ENCODE results near the gene CYB5D1.

DNA sequence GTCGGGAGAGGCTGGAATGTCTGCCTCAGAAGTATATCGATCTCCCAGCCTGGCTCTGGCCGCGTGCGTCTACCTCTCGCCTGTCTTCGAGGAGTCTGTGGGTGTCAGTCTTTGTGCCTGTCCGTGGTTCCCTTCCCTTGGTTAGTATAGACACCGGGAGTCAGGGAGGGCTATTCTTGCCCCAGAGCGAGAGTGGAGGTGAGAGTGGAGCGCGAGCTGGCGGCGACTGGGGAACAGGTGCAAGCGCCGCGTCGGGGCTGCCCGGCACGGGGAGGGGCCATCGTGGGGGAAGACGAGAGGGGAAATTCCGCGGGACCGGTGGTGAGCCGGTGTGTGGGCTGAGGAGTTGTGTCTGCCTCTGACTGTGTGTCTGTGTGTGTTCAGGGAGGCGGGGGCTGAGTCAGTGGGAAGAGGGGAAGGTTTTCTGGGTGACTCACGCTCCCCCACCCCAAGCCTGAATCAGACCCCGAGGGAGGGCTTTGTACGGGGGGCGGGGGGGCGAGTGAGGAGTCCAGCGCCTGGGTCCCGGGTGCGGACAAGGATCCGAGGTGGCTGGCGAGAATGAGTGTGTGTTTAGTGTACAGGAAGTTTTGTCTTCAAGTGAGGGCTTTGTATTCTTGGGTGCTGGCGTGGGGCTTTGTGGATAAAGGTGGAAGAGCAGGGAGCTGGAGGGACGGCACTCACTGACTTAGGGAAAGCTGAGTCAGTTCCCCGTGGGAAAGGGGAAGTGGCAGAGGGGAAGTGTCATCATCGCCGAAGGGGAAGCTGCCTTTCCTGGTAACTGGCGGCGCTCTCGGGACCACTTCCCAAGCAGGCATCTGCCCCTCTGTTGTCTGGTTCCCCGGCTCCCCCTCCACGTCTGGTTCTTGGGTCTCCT, 15.2 kb upstream of the CYB5D1 start:
- TF ChIP-seq POLR2AphosphoS5 (IDR thresholded peaks at IDR 0.05; ENCODE audit: low read depth, low read length) = peak; percentile 45; the same call in 1 of the 2 replicates
- TF ChIP-seq POLR2A (IDR thresholded peaks at IDR 0.05; ENCODE audit: low read depth, low read length) = peak; percentile 77

Measured in GM12892 (cell line).